NCI-H2029 (cell line): ENCODE measurements around the gene NCAPG2.
"Not testable (repeated sequence)": the region's sequence is repeated elsewhere in the genome, so short reads cannot be mapped to it uniquely, and the experiment has no call there.

Experiments used
- DNase-seq: peaks from one replicate; lab custom pipeline; 2025; lab: John Stamatoyannopoulos, UW

Gene NCAPG2

GRCh38 chr7:158706710-158707590 lies 2.3 kb upstream of the NCAPG2 start:
- DNase-seq, result no peak

- no peak for DNase-seq
Observed at GRCh38 chr7:158706273-158706704, 1.7 kb upstream of the NCAPG2 start.

GRCh38 chr7:158705234-158705850 lies 738 bp upstream of the NCAPG2 start:
- DNase-seq, result no peak

- DNase-seq, result not testable (repeated sequence)
Observed at GRCh38 chr7:158703679-158704523, 703 bp downstream of the NCAPG2 start.

GRCh38 chr7:158702944-158703343 lies 1.7 kb downstream of the NCAPG2 start:
- no peak for DNase-seq

GRCh38 chr7:158702196-158702595 lies 2.4 kb downstream of the NCAPG2 start:
- DNase-seq, result no peak

GRCh38 chr7:158700008-158700407 lies 4.6 kb downstream of the NCAPG2 start:
- no peak for DNase-seq

- no peak for DNase-seq
Observed at GRCh38 chr7:158699341-158699740, 5.3 kb downstream of the NCAPG2 start.

GRCh38 chr7:158698657-158699195 lies 5.9 kb downstream of the NCAPG2 start:
- DNase-seq, result no peak

- DNase-seq, result not testable (repeated sequence)
Observed at GRCh38 chr7:158697597-158697996, 7.0 kb downstream of the NCAPG2 start.

GRCh38 chr7:158695726-158696452 lies 8.7 kb downstream of the NCAPG2 start:
- DNase-seq, result peak; percentile 38

- DNase-seq, result no peak
Observed at GRCh38 chr7:158695056-158695455, 9.5 kb downstream of the NCAPG2 start.

GRCh38 chr7:158694650-158695049 lies 10.0 kb downstream of the NCAPG2 start:
- DNase-seq, result no peak

GRCh38 chr7:158689488-158689887 lies 15.1 kb downstream of the NCAPG2 start:
- no peak for DNase-seq

- no peak for DNase-seq
Observed at GRCh38 chr7:158687406-158687805, 17.2 kb downstream of the NCAPG2 start.

- DNase-seq, result no peak
Observed at GRCh38 chr7:158685693-158686092, 18.9 kb downstream of the NCAPG2 start.

- no peak for DNase-seq
Observed at GRCh38 chr7:158684329-158684728, 20.3 kb downstream of the NCAPG2 start.

- no peak for DNase-seq
Observed at GRCh38 chr7:158683541-158683940, 21.1 kb downstream of the NCAPG2 start.

GRCh38 chr7:158682456-158682855 lies 22.1 kb downstream of the NCAPG2 start:
- DNase-seq, result no peak

GRCh38 chr7:158680754-158681153 lies 23.9 kb downstream of the NCAPG2 start:
- DNase-seq, result no peak

GRCh38 chr7:158676906-158677305 lies 27.7 kb downstream of the NCAPG2 start:
- DNase-seq, result no peak
